Mammary epithelial cell (primary cell): ENCODE results near the gene ADCY2.

Source experiments
- EZH2 ChIP-seq: IDR thresholded peaks from 2 replicates; pipeline ENCODE4 v1.6.1; 2012; ENCODE audit warnings: low read length, inconsistent platforms, borderline replicate concordance
- TF ChIP-seq, protein P1 (sequence below), 2 donors: IDR thresholded peaks in 1 of 2; conservative IDR thresholded peaks in 1 of 2; 2 replicates each; pipeline ENCODE4 v1.5.1; 2011 to 2012; ENCODE audit warnings: inconsistent platforms in 2 of 2, low read length in 2 of 2, mild to moderate bottlenecking in 2 of 2, control low read depth in 1 of 2, low read depth in 1 of 2; ENCODE audit not compliant: insufficient read depth in 1 of 2; ENCODE audit errors: extremely low read depth in 1 of 2

DNA sequence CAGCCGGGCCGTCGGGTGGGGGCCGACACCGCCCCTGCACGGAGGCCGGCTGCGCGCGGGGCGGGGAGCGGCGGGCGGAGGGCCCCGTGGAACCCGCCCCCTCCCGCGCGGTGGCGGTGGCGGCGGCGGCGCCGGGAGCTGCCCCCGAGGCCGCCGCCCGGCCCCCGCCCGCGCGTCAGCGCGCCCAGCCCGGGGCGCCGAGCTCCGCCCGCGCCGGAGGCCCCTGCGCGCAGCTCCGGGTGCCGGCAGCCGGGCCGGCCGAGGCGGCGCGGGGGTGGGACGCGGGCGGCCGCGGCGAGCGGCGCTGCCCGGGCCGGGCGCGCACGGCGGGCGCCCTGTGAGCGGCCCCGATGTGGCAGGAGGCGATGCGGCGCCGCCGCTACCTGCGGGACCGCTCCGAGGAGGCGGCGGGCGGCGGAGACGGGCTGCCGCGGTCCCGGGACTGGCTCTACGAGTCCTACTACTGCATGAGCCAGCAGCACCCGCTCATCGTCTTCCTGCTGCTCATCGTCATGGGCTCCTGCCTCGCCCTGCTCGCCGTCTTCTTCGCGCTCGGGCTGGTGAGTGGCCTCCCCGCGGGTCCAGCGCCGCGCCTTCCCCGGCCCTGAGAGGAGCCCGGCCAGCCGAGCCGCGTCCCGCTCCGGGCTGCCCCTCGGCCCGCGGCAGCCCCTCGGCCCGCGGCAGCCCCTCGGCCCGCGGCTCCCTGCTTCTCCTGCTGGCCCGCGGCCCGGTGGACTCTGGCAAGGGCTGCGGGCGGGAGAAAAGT, at the start of gene ADCY2:
- TF ChIP-seq, protein P1, sequence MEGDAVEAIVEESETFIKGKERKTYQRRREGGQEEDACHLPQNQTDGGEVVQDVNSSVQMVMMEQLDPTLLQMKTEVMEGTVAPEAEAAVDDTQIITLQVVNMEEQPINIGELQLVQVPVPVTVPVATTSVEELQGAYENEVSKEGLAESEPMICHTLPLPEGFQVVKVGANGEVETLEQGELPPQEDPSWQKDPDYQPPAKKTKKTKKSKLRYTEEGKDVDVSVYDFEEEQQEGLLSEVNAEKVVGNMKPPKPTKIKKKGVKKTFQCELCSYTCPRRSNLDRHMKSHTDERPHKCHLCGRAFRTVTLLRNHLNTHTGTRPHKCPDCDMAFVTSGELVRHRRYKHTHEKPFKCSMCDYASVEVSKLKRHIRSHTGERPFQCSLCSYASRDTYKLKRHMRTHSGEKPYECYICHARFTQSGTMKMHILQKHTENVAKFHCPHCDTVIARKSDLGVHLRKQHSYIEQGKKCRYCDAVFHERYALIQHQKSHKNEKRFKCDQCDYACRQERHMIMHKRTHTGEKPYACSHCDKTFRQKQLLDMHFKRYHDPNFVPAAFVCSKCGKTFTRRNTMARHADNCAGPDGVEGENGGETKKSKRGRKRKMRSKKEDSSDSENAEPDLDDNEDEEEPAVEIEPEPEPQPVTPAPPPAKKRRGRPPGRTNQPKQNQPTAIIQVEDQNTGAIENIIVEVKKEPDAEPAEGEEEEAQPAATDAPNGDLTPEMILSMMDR (conservative IDR thresholded peaks at IDR 0.05 in 1 of 2, IDR thresholded peaks at IDR 0.05 in 1 of 2; ENCODE audit: extremely low read depth in 1 of 2, insufficient read depth in 1 of 2, low read depth in 1 of 2, low read length in 2 of 2) = no peak
- TF ChIP-seq EZH2 = no peak
